ENCODE results near the gene CEP170. TPM values are rescaled to one million over a fixed set of nuclear protein-coding genes. Genes with fewer than 3 reads are reported as not detected.

The CEP170 gene
- total RNA-seq, 2 experiments from 2014 or later, result 24.3 to 26.9 TPM

Other genes starting within 250 kb of the CEP170 start
- 10 to 100 TPM; 16.6 to 20.0 TPM for gene SDCCAG8, start 760 bp upstream of the CEP170 start, total RNA-seq

Measured in activated CD8-positive, alpha-beta T cell treated with anti-CD3 and anti-CD28 coated beads, Interleukin-2, amount 10 ng/mL, durations not matched to agents 7 days and 5 days (primary cell).